IMR-90 (cell line): Measurements from ENCODE around the gene TRIM41. TPM values are rescaled to one million over a fixed set of nuclear protein-coding genes. Genes with fewer than 3 reads are reported as not detected.

ENCODE experiments used
- ATAC-seq: fragments of 200-7000 bp; cut with Tn5 transposase; 2 replicates; pipeline ENCODE4 v1.9.1; 2020; ENCODE audit warnings: low read depth, mild to moderate bottlenecking, moderate library complexity
- BruUV-seq: library from RNA; stranded (reverse); fragments of 400-500 nt; replicated peaks from 2 replicates; lab custom pipeline; 2021; lab: Mats Ljungman, UMichigan
- CTCF ChIA-PET: fragments of 300-600 bp; formaldehyde crosslinking; extraction: SDS; loops from one replicate; lab custom pipeline; 2021; ENCODE audit warnings: antibody characterized with exemption; lab: Yijun Ruan, JAX
- POLR2A ChIA-PET: fragments of 300-600 bp; sonication (Branson Sonifier 250); formaldehyde crosslinking; loops from one replicate; lab custom pipeline; 2022; ENCODE audit warnings: antibody characterized with exemption; ENCODE audit not compliant: unreplicated experiment; lab: Charles Lee
- DNase-seq: peaks from one replicate; pipeline ENCODE4 v3.0.0; 2013
- H2AFZ ChIP-seq: replicated peaks from 2 replicates; pipeline ENCODE3; 2013; ENCODE audit warnings: low read length, mild to moderate bottlenecking; ENCODE audit not compliant: poor library complexity
- H2AK5ac ChIP-seq: 2 replicates; pipeline ENCODE4 v1.6.1; 2013; ENCODE audit warnings: low read depth, low read length, inconsistent platforms
- H2AK9ac ChIP-seq: replicated peaks from 2 replicates; pipeline ENCODE3; 2013; ENCODE audit warnings: mild to moderate bottlenecking, low read depth, low read length, moderate library complexity; ENCODE audit not compliant: poor library complexity
- H2BK120ac ChIP-seq: 2 replicates; pipeline ENCODE4 v1.6.1; 2013; ENCODE audit warnings: low read depth, low read length, inconsistent platforms
- H2BK15ac ChIP-seq: 3 replicates; pipeline ENCODE4 v1.6.1; 2013; ENCODE audit warnings: low read depth, low read length, inconsistent platforms
- H2BK20ac ChIP-seq: 2 replicates; pipeline ENCODE4 v1.6.1; 2013; ENCODE audit warnings: low read depth, mild to moderate bottlenecking, inconsistent platforms, low read length, moderate library complexity
- H2BK5ac ChIP-seq: 2 replicates; pipeline ENCODE4 v1.6.1; 2013; ENCODE audit warnings: mild to moderate bottlenecking, low read depth, low read length, inconsistent platforms; ENCODE audit not compliant: poor library complexity, severe bottlenecking
- H3K14ac ChIP-seq: replicated peaks from 2 replicates; pipeline ENCODE4 v1.6.1; 2013; ENCODE audit warnings: low read depth, low read length, inconsistent platforms
- H3K18ac ChIP-seq: 2 replicates; pipeline ENCODE4 v1.6.1; 2013; ENCODE audit warnings: low read depth, low read length, control low read depth
- H3K23ac ChIP-seq: 2 replicates; pipeline ENCODE4 v1.6.1; 2013; ENCODE audit warnings: low read depth, low read length, inconsistent platforms
- H3K27ac ChIP-seq: 2 replicates; pipeline ENCODE4 v1.5.1; 2013; ENCODE audit warnings: mild to moderate bottlenecking, control low read depth, low read length; ENCODE audit not compliant: insufficient read depth
- H3K27me3 ChIP-seq: 2 replicates; pipeline ENCODE4 v1.6.1; 2013; ENCODE audit warnings: low read length; ENCODE audit not compliant: control insufficient read depth, insufficient read depth
- H3K36me3 ChIP-seq: 2 replicates; pipeline ENCODE4 v1.6.1; 2013; ENCODE audit warnings: low read length, mixed read lengths; ENCODE audit not compliant: control insufficient read depth, insufficient read depth
- H3K4ac ChIP-seq: 2 replicates; pipeline ENCODE4 v1.6.1; 2013; ENCODE audit warnings: low read depth, low read length, inconsistent platforms
- H3K4me1 ChIP-seq: 2 replicates; pipeline ENCODE4 v1.6.1; 2013; ENCODE audit warnings: low read length, mixed read lengths; ENCODE audit not compliant: control insufficient read depth, insufficient read depth
- H3K4me2 ChIP-seq: 2 replicates; pipeline ENCODE4 v1.6.1; 2013; ENCODE audit warnings: low read depth, mild to moderate bottlenecking, control low read depth, low read length, moderate library complexity
- H3K4me3 ChIP-seq: 2 replicates; pipeline ENCODE4 v1.5.1; 2013; ENCODE audit warnings: low read depth, mild to moderate bottlenecking, control low read depth, low read length, moderate library complexity; ENCODE audit not compliant: insufficient read depth
- H3K56ac ChIP-seq: 2 replicates; pipeline ENCODE4 v1.6.1; 2013; ENCODE audit warnings: low read length, inconsistent platforms; ENCODE audit not compliant: insufficient read depth; ENCODE audit errors: extremely low read depth
- H3K79me1 ChIP-seq, 2 experiments: 2 replicates each; pipeline ENCODE4 v1.6.1; 2013; ENCODE audit warnings: low read length in 2 of 2, inconsistent platforms in 1 of 2, low read depth in 1 of 2
- H3K9ac ChIP-seq: 2 replicates; pipeline ENCODE4 v1.6.1; 2013; ENCODE audit warnings: low read depth, low read length, control low read depth
- H3K9me1 ChIP-seq: 2 replicates; pipeline ENCODE4 v1.6.1; 2013; ENCODE audit warnings: low read length, inconsistent platforms; ENCODE audit not compliant: insufficient read depth
- H3K9me3 ChIP-seq: 2 replicates; pipeline ENCODE4 v1.6.1; 2013; ENCODE audit warnings: low read length; ENCODE audit not compliant: control insufficient read depth, insufficient read depth
- H4K20me1 ChIP-seq: 2 replicates; pipeline ENCODE4 v1.6.1; 2013; ENCODE audit warnings: low read length, inconsistent platforms; ENCODE audit not compliant: insufficient read depth
- H4K5ac ChIP-seq: 2 replicates; pipeline ENCODE4 v1.6.1; 2013; ENCODE audit warnings: mild to moderate bottlenecking, low read depth, low read length, control low read depth
- H4K8ac ChIP-seq, 2 experiments: 2 replicates each; pipeline ENCODE4 v1.6.1; 2013; ENCODE audit warnings: low read depth in 2 of 2, low read length in 2 of 2, control low read depth in 1 of 2, inconsistent platforms in 1 of 2
- H4K91ac ChIP-seq: 2 replicates; pipeline ENCODE4 v1.6.1; 2013; ENCODE audit warnings: low read depth, low read length, inconsistent platforms; ENCODE audit not compliant: insufficient read depth
- CEBPB ChIP-seq: IDR thresholded peaks from 2 replicates; pipeline ENCODE4 v1.6.1; 2012; ENCODE audit warnings: low read depth, low read length, improper control_type of control experiment
- CHD1 ChIP-seq: IDR thresholded peaks from 2 replicates; pipeline ENCODE4 v1.6.1; 2012; ENCODE audit warnings: low read depth, low read length, improper control_type of control experiment
- CTCF ChIP-seq: conservative IDR thresholded peaks from 2 replicates; pipeline ENCODE4 v1.5.1; 2012; ENCODE audit warnings: mild to moderate bottlenecking, low read depth, low read length, improper control_type of control experiment
- FOS ChIP-seq: fragments of 150-350 bp; IDR thresholded peaks from 2 replicates; pipeline ENCODE4 v1.6.1; 2016; ENCODE audit warnings: low read depth, low read length
- MAFK ChIP-seq: IDR thresholded peaks from 2 replicates; pipeline ENCODE4 v1.6.1; 2012; ENCODE audit warnings: low read depth, low read length, improper control_type of control experiment
- MAZ ChIP-seq: IDR thresholded peaks from 2 replicates; pipeline ENCODE4 v1.6.1; 2012; ENCODE audit warnings: low read depth, mild to moderate bottlenecking, low read length, improper control_type of control experiment, moderate library complexity, borderline replicate concordance
- MXI1 ChIP-seq: IDR thresholded peaks from 2 replicates; pipeline ENCODE4 v1.6.1; 2012; ENCODE audit warnings: low read depth, mild to moderate bottlenecking, low read length, moderate library complexity, borderline replicate concordance
- RAD21 ChIP-seq: IDR thresholded peaks from 2 replicates; pipeline ENCODE4 v1.6.1; 2012; ENCODE audit warnings: low read length, improper control_type of control experiment
- RCOR1 ChIP-seq: IDR thresholded peaks from 2 replicates; pipeline ENCODE4 v1.6.1; 2012; ENCODE audit warnings: mild to moderate bottlenecking, low read length, improper control_type of control experiment; ENCODE audit not compliant: insufficient replicate concordance
- RFX5 ChIP-seq: IDR thresholded peaks from 2 replicates; pipeline ENCODE4 v1.8.0; 2012; ENCODE audit warnings: low read depth, mild to moderate bottlenecking, low read length, moderate library complexity
- SMC3 ChIP-seq: fragments of 150-350 bp; IDR thresholded peaks from 2 replicates; pipeline ENCODE4 v1.6.1; 2016; ENCODE audit warnings: low read depth, mild to moderate bottlenecking, antibody characterized with exemption, low read length, moderate library complexity
- USF2 ChIP-seq: fragments of 150-350 bp; IDR thresholded peaks from 2 replicates; pipeline ENCODE4 v1.6.1; 2017; ENCODE audit warnings: mild to moderate bottlenecking, antibody characterized with exemption, low read length, low read depth
- WGBS, 2 experiments: methylation state at CpG; one replicate each; pipeline versions ENCODE4 v1.1.5 to v1.1.7; 2013; ENCODE audit warnings: missing lambda C conversion rate in 2 of 2; ENCODE audit not compliant: insufficient read length in 1 of 2; ENCODE audit errors: extremely low coverage in 2 of 2; 5-methylcytosine and 5-hydroxymethylcytosine counted together
- dilution Hi-C: fragments of 300-500 bp; cut with HindIII; formaldehyde crosslinking; loops from one replicate; pipeline ENCODE4 v1.14.3; 2018; ENCODE audit warnings: low sequenced_read_pairs; ENCODE audit not compliant: unreplicated experiment
- in situ Hi-C: fragments of 300-500 bp; cut with MboI; formaldehyde crosslinking; loops from 3 replicates; pipeline ENCODE4 v1.14.3; 2019; ENCODE audit warnings: low sequenced_read_pairs, inconsistent platforms, mixed read lengths
- intact Hi-C: fragments of 100-400 bp; cut with micrococcal nuclease; formaldehyde crosslinking; loops from 2 replicates; pipeline ENCODE4 v1.10.0; 2022
- polyA plus RNA-seq, 3 experiments: library from polyadenylated mRNA; depleted of rRNA; stranded (reverse); fragments of >200 nt; gene quantifications; 2 replicates each; pipeline ENCODE4 v1.2.3, GENCODE V29; 2012; ENCODE audit warnings: low replicate concordance in 1 of 3
- total RNA-seq: library from RNA; depleted of rRNA; stranded (reverse); fragments of >200 nt; gene quantifications from 2 replicates; pipeline ENCODE4 v1.2.3, GENCODE V29; 2012
- TF ChIP-seq, protein P1 (sequence below): fragments of 150-350 bp; IDR thresholded peaks from 2 replicates; pipeline ENCODE4 v1.6.1; 2016; ENCODE audit warnings: low read depth, mild to moderate bottlenecking, low read length, moderate library complexity, borderline replicate concordance

TRIM41 gene
- total and polyA plus RNA-seq, 2 of the 4 experiments (the other 2 are of a cell fraction) = 5.9 to 15.7 TPM

DNA sequence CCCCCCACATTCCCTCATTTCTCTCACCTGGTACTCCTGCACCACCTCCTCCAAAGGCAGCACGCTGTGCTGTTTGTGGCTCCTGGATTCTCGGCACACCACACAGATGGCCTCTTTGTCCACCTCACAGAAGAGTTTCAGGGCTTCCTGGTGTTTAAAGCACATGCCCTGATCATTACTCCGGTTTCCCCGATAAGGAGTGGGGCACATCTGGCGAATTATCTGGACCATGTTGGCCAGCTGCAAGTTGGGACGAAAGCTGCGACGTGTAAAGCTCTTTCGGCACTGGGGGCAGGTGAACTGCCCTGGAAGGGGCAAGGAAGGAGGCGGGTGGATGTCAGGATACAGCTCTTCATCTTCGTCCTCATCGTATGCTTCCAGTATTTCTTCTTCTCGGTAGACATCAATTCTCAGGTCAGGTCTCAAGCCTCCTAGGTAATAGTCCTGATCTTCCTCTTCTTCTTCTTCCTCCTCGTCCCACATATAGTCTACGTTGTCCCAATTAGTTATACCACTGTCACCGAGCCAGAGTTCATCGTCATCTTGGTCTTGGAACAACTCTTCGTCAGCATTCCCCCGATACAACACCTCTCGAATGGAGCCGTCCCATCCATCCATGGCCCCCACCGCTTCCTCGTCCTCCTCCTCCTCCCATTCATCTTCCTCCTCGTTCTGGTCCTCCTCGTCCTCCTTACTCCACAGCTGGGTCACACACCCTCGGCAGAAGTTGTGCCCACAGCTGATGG lies 37.1 kb downstream of the TRIM41 start:
- DNase-seq = no peak
- Histone ChIP-seq H3K18ac (no peak overlapping the region), H3K23ac (peak overlapping the region; percentile 57), H3K9me3 (no peaks in the 10 kb centered on the region), H3K14ac (peak overlapping the region; percentile 76), H3K9ac (peak overlapping the region; percentile 95), H3K4me1 (peaks cover 2% of the 10 kb centered on the region; the same call in 1 of the 2 replicates), H3K4ac (peak overlapping the region; percentile 79), H3K56ac (peak overlapping the region; percentile 56; the same call in 1 of the 2 replicates), H2AK5ac (peak overlapping the region; percentile 96), H3K9me1 (peaks cover 7% of the 10 kb centered on the region), H2AFZ (peak overlapping the region; percentile 93), H3K27me3 (no peaks in the 10 kb centered on the region), H4K20me1 (peaks cover 34% of the 10 kb centered on the region), H2BK120ac (no peak overlapping the region), H2BK15ac (no peak overlapping the region), H3K27ac (peak overlapping the region; percentile 84), H4K5ac (peak overlapping the region; percentile 72), H4K91ac (peak overlapping the region; percentile 76; the same call in 1 of the 2 replicates), H2BK5ac (peak overlapping the region; percentile 78), H3K79me1 (peaks cover 8 to 57% of the 10 kb centered on the region in 2 experiments; a peak in 3 of 4 replicates), H2BK20ac (no peak overlapping the region), H3K4me3 (peak overlapping the region; percentile 95), H3K36me3 (peaks cover 7% of the 10 kb centered on the region; the same call in 1 of the 2 replicates), H3K4me2 (peak overlapping the region; percentile 98), H4K8ac (peak overlapping the region; percentile 61 to 82; a peak in 3 of 4 replicates), H2AK9ac (peak overlapping the region; percentile 98)
- dilution Hi-C loops (no loop called here), intact Hi-C loops (loop anchor here (5.0 kb wide), 1 partner anchor 73 kb away; no protein-coding TSS in a partner anchor), in situ Hi-C loops (loop anchor here (5.0 to 10.0 kb wide), 2 partner anchors 73 to 455 kb away; partner anchors contain the start of gene MGAT1)
- POLR2A ChIA-PET = no interaction called here
- 4% methylated on average over 12 of the region's 26 CpGs; no CpG with 5 or more reads in 1 of the 2 experiments for WGBS, 2 experiments
- no TSS peak for BruUV-seq
- ATAC-seq = no peak
- CTCF ChIA-PET = interaction anchor here (1.3 to 1.4 kb wide), 2 partner anchors 9 to 18 kb away, joined by 3 to 5 read pairs; no protein-coding TSS in a partner anchor
- TF ChIP-seq MXI1 = no peak
- no peak for TF ChIP-seq RFX5
- TF ChIP-seq SMC3 = no peak
- no peak for TF ChIP-seq CTCF
- TF ChIP-seq, protein P1, sequence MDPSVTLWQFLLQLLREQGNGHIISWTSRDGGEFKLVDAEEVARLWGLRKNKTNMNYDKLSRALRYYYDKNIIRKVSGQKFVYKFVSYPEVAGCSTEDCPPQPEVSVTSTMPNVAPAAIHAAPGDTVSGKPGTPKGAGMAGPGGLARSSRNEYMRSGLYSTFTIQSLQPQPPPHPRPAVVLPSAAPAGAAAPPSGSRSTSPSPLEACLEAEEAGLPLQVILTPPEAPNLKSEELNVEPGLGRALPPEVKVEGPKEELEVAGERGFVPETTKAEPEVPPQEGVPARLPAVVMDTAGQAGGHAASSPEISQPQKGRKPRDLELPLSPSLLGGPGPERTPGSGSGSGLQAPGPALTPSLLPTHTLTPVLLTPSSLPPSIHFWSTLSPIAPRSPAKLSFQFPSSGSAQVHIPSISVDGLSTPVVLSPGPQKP = no peak
- no peak for TF ChIP-seq CEBPB
- no peak for TF ChIP-seq USF2
- TF ChIP-seq MAFK = no peak
- TF ChIP-seq RAD21 = no peak
- no peak for TF ChIP-seq RCOR1
- TF ChIP-seq CHD1 = no peak
- TF ChIP-seq FOS = no peak
- no peak for TF ChIP-seq MAZ
